NT2/D1 (cell line): Measurements from ENCODE around the gene HLA-F.

ENCODE experiments used
- DNase-seq: peaks from one replicate; pipeline ENCODE4 v3.0.0-alpha.2; 2011; ENCODE audit warnings: low read depth, low spot score
- H3K27me3 ChIP-seq: 2 replicates; pipeline ENCODE4 v1.6.0; 2011; ENCODE audit warnings: mild to moderate bottlenecking; ENCODE audit not compliant: insufficient read length, insufficient read depth
- H3K36me3 ChIP-seq: 2 replicates; pipeline ENCODE4 v1.6.1; 2011; ENCODE audit warnings: mild to moderate bottlenecking, low read length, mixed read lengths; ENCODE audit not compliant: insufficient read depth, insufficient read length
- H3K4me1 ChIP-seq: 2 replicates; pipeline ENCODE4 v1.5.1; 2011; ENCODE audit not compliant: insufficient read depth, insufficient read length
- H3K4me3 ChIP-seq: 2 replicates; pipeline ENCODE4 v1.5.1; 2011; ENCODE audit warnings: low read depth; ENCODE audit not compliant: insufficient read length
- H3K9ac ChIP-seq: 2 replicates; pipeline ENCODE4 v1.6.0; 2011; ENCODE audit warnings: low read depth; ENCODE audit not compliant: insufficient read length
- H3K9me3 ChIP-seq: 2 replicates; pipeline ENCODE4 v1.5.1; 2011; ENCODE audit warnings: mild to moderate bottlenecking, low read length; ENCODE audit not compliant: insufficient read depth
- SUZ12 ChIP-seq: IDR thresholded peaks from 2 replicates; pipeline ENCODE4 v1.6.1; 2011; ENCODE audit not compliant: insufficient read length, insufficient read depth; ENCODE audit errors: extremely low read depth
- YY1 ChIP-seq: IDR thresholded peaks from 2 replicates; pipeline ENCODE4 v1.6.1; 2011; ENCODE audit not compliant: insufficient read length, insufficient read depth
- ZNF274 ChIP-seq: IDR thresholded peaks from 2 replicates; pipeline ENCODE4 v1.6.1; 2011; ENCODE audit warnings: mild to moderate bottlenecking, low read depth, low read length

The HLA-F gene

DNA sequence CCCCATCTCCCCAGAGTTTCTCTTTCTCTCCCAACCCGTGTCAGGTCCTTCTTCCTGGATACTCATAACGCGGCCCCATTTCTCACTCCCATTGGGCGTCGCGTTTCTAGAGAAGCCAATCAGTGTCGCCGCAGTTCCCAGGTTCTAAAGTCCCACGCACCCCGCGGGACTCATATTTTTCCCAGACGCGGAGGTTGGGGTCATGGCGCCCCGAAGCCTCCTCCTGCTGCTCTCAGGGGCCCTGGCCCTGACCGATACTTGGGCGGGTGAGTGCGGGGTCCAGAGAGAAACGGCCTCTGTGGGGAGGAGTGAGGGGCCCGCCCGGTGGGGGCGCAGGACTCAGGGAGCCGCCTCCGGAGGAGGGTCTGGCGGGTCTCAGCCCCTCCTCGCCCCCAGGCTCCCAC, at the start of gene HLA-F:
Gene HLA-F, plus strand, starts transcription at position 173 of the 404 bp plus-strand sequence. Its CDS starts 30 bp downstream, at position 203.
- Histone ChIP-seq H3K4me1 (no peaks in the 10 kb centered on the region), H3K36me3 (peaks cover 3% of the 10 kb centered on the region), H3K4me3 (peak within 1 kb of the TSS; percentile 84), H3K9me3 (no peaks in the 10 kb centered on the region), H3K9ac (peak within 1 kb of the TSS; percentile 77), H3K27me3 (peaks cover 27% of the 10 kb centered on the region)
- peak; percentile 28 for DNase-seq
- TF ChIP-seq YY1: no peak
- no peak for TF ChIP-seq SUZ12
- no peak for TF ChIP-seq ZNF274

GRCh38 chr6:29674008-29674407, 49.2 kb upstream of the HLA-F start:
- TF ChIP-seq SUZ12 (no peak), YY1 (no peak), ZNF274 (no peak)
- H3K27me3 ChIP-seq: no peaks in the 10 kb centered on the region
- H3K9ac ChIP-seq: no peak overlapping the region
- peaks cover 2% of the 10 kb centered on the region for H3K4me1 ChIP-seq
- H3K4me3 ChIP-seq: no peak overlapping the region
- DNase-seq: no peak
- no peaks in the 10 kb centered on the region for H3K9me3 ChIP-seq
- peaks cover 3% of the 10 kb centered on the region for H3K36me3 ChIP-seq

GRCh38 chr6:29675561-29675960, 47.7 kb upstream of the HLA-F start:
- Histone ChIP-seq H3K27me3 (no peaks in the 10 kb centered on the region), H3K36me3 (peaks cover 3% of the 10 kb centered on the region), H3K9ac (no peak overlapping the region), H3K9me3 (no peaks in the 10 kb centered on the region), H3K4me3 (no peak overlapping the region), H3K4me1 (peaks cover 2% of the 10 kb centered on the region)
- DNase-seq: no peak
- TF ChIP-seq YY1: no peak

GRCh38 chr6:29676981-29677601, 46.1 kb upstream of the HLA-F start:
- Histone ChIP-seq H3K36me3 (no peaks in the 10 kb centered on the region), H3K27me3 (no peaks in the 10 kb centered on the region), H3K4me1 (peaks cover 2% of the 10 kb centered on the region), H3K9ac (no peak overlapping the region), H3K9me3 (no peaks in the 10 kb centered on the region), H3K4me3 (no peak overlapping the region)
- TF ChIP-seq YY1: no peak
- TF ChIP-seq ZNF274: no peak
- TF ChIP-seq SUZ12: no peak
- no peak for DNase-seq

DNA sequence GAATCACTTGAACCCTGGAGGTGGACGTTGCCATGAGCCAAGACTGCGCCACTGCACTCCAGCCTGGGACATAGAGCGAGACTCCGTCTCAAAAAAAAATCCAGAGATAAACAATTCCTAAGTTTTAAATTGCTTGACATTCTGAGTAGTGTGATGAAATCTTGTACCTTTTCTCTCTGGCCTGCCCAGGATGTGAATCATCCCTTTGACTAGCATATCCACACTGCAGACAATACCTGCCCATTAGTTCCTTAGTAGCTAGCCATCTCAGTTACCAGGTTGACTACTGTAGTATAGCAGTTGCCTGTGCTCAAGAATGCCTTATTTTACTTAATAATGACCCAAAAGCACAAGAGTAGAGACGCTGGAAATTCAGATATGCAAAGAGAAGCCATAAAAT, 45.1 kb upstream of the HLA-F start:
- Histone ChIP-seq H3K9ac (no peak overlapping the region), H3K9me3 (no peaks in the 10 kb centered on the region), H3K27me3 (no peaks in the 10 kb centered on the region), H3K36me3 (no peaks in the 10 kb centered on the region), H3K4me1 (peaks cover 2% of the 10 kb centered on the region), H3K4me3 (no peak overlapping the region)
- TF ChIP-seq YY1 (no peak), SUZ12 (no peak), ZNF274 (no peak)
- DNase-seq: no peak

DNA sequence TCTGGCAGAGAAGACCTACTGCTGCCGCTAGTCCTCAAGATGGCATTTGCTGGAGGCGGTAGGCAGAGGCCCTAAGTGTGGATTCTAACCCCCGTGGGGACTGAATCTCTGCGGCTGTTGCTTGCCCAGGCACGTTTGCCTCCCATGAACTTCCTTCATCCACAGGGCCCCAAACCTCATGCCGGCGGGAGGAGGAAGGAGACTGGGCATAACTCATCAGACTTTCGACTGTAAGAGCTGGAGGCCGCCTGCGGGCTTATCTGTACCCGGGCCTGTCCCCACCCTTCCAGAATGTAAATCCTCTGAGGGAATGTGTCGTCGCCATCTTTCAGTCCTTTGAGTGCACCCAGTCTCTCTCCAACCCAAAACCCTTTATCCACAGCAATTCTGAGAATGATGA, 43.3 kb upstream of the HLA-F start:
- H3K4me1 ChIP-seq: peaks cover 2% of the 10 kb centered on the region
- DNase-seq: no peak
- H3K4me3 ChIP-seq: no peak overlapping the region

DNA sequence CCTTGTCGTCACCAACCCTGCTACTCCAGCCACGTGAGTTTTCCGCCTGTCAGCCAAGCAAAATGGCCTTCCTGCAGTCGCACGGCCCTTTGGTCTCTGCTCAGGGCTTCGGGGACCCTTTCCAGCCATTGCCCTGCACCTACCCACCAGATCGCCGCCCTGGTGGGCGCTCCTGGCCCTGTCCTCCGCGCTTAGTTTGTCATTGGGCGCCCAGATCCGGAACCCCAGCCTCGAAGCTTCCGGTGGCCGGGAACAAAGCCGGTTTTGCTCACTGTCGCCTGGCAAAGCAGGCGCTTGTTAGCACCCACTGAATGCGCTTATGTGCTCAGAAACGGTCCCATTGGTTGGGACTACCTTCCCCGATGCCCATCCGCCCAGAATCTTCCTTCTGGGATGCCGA, 42.8 kb upstream of the HLA-F start:
- no peak overlapping the region for H3K4me3 ChIP-seq
- no peaks in the 10 kb centered on the region for H3K27me3 ChIP-seq
- H3K9me3 ChIP-seq: no peaks in the 10 kb centered on the region; the same call in 1 of the 2 replicates
- H3K4me1 ChIP-seq: peaks cover 2% of the 10 kb centered on the region
- TF ChIP-seq SUZ12 (no peak), YY1 (no peak), ZNF274 (no peak)
- H3K9ac ChIP-seq: no peak overlapping the region
- no peaks in the 10 kb centered on the region for H3K36me3 ChIP-seq
- DNase-seq: no peak

More for the DNA sequence above, 43.3 kb upstream of the HLA-F start:
- Histone ChIP-seq H3K9ac (no peak overlapping the region), H3K27me3 (no peaks in the 10 kb centered on the region), H3K9me3 (no peaks in the 10 kb centered on the region; the same call in 1 of the 2 replicates), H3K36me3 (no peaks in the 10 kb centered on the region)
- no peak for TF ChIP-seq ZNF274

DNA sequence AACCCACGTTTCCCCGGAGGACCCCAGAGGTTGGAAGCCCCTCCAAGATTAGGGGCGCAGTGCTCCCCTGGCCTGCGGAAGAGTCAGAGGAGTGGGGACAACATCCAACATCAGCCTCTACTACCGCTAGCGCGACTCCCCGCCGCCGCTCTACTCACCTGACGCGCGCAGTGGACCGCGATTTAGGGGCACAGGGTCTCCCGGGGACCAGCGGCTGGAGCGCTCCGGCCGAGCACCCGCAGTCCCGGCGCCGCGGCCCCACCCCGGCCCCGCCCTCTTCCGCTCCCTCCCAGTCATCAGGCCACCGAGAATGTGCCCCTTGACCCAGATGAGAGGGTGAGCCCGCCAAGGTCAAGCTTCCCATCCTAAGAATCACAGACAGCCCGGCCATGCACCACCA, 42.3 kb upstream of the HLA-F start, which contains the start of gene ZFP57:
Gene ZFP57, minus strand, starts transcription at position 249 of the 400 bp plus-strand sequence. CDS start 4,149 bp downstream, outside the sequence.
- Histone ChIP-seq H3K4me1 (peaks cover 2% of the 10 kb centered on the region), H3K36me3 (no peaks in the 10 kb centered on the region), H3K9me3 (no peaks in the 10 kb centered on the region; the same call in 1 of the 2 replicates), H3K27me3 (no peaks in the 10 kb centered on the region), H3K4me3 (no peak within 1 kb of the TSS), H3K9ac (no peak within 1 kb of the TSS)
- DNase-seq: no peak
- TF ChIP-seq YY1 (no peak), SUZ12 (no peak), ZNF274 (no peak)
